Measurements from ENCODE around the gene FAM47B.

Gene FAM47B

DNA sequence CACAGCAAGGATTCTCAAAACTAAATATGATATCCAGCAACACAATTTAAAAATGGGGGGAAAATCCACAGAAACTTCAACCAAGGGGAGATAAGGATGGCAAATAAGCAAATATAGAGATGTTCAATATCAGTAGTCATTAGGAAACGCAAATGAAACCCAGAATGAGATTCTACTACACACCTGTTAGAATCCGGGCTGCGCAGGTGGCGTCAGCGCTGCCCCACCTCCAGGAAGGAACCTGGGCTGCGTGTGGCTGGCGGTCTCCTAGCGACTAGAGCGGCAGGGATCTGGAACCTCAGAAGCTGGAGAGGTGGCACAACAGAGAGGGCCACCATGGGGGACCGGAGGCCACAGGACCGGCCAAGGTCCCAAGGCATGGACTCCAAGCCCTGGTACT lies at the start of gene FAM47B:
Gene FAM47B, plus strand, starts transcription at position 301 of the 400 bp plus-strand sequence. Its CDS starts 36 bp downstream, at position 337.
- DNase-seq = no peak

DNA sequence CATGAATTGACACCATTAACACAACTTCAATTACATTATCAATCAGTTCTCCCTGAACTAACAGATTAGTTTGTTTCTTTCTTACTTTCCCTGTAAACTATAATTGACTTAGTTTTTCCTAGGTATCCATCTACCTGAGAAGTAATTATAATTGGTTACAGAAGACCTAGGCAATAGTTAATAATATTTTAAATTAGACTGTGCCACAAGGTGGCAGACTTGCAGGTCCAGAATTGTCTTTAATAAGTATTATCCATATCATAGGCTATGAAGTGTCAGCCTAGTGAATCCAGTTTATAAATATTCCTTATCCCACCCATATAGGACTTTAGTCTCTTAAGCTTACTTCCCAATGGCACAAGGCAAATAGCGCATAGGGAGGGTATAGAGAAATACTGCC lies 48.9 kb upstream of the FAM47B start:
- DNase-seq = no peak

DNA sequence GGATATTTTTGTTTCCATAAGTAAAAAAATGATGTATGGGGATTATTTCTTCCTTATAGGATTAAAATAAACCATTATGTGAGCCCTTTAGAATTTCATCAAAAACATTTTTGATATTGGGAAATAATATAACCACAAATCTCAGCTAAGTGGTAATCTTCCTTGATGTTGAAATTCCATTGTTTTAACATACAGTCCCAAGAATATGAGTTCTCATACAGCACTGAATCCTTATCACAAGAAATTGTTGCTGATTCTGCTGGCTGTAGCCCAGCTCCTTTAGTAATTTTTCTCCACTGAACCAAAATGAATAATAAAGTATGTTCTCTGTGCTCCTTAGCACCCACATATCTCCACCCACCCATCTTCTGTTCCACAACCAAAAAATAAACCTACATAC lies 41.9 kb upstream of the FAM47B start:
- DNase-seq = no peak

DNA sequence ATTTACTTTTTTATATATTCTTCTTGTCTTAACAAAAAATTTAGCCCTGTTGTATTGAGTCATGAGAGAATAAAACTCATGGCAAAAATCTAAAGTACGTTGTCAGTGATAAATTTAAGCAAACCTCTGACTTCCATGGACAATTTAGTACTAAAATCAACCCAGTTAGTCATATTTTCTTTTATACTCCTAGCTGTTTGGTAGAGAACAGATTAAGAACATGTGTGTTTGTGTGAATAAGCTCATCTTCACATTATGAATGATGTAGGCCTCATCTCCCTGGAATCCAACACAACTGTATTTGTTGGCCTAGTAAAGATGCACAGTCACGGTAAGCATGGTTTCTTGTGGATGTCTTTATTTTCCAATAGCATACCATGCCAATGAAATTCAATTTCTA lies 40.8 kb upstream of the FAM47B start:
- DNase-seq = no peak

DNA sequence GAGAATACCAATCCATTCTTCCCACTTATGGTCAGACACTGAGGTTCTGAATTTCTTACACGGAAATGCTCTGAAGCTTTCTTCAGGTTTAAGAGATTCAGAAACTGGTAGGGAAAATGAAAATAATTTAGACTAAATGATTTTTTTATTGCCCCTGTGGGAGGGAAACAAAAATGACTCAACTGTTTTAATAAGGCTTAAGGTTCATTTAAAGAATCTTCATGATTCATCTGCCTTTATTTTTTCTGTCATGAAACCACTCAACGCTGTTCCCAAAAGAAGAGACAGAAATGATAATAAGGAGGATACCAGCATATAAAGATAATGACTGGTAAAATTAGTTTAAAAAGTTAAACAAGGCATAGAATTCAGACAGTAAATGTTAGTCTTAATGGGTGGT lies 39.3 kb upstream of the FAM47B start:
- no peak for DNase-seq

DNA sequence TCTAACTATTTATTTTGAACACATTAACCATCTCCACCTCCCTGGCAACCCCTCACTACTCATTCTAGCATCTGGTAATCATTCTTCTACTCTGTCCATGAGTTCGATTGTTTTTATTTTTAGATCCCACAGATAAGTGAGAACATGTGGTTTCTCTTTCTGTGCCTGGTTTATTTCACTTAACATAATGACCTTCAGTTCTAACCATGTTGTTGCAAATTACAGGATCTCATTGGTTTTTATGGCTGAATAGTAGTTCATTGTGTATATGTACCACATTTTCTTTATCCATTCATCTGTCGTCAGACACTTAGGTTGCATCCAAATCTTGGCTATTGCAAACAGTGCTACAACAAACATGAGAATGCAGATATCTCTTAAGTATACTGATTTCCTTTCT lies 33.4 kb upstream of the FAM47B start:
- DNase-seq = no peak

DNA sequence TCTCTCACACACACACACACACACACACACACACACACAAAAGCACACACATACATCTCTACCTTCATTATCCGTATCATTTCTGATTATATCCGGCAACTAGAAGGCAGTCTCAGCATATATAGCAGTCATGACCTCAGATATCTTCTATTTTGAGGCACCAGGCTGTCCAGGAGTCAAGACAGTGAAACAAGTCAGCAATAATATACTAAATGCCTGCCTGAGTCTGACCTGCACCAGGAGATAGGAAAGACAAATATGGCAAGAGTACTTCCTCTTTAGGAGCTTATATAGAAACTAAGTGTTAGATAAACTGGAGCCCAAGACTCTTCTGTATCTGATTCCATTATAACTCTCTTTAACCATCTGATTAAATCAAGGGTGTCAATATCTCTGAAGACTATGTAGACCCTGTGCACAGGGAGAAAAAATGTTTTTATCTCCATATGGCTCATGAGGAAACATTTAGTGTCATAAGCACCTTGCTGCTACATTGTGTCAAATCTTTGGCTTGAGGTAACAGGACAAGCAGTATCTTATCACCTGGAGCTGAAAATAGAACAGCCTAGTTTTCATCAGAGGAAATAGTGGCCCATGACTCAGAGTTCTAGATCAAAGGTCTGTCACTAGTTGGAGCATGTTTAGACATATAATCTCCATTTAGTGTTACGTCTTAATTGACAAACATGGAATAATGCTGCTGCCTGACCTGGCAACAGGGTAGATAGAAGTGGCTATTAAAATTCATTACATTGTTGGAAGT lies 27.0 kb upstream of the FAM47B start:
- no peak for DNase-seq

DNA sequence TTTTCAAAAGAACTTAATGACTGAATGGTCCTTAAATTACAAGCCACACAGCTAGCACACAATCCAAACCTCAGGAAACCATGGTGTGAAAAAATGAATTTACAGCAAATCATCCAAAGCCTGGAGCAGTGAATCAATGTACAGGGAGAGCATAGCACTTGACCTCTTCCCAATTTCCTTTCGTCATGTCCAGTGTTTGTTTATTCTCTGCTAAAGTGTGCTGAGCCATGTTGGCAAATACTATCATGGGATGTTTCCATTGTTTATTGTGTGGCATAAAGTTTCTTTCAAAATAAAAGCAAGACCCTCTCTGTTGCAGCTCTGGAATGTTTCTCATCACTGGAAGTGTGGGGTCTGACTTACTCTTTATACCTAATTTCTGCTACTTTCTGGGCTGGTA lies 25.4 kb upstream of the FAM47B start:
- no peak for DNase-seq

DNA sequence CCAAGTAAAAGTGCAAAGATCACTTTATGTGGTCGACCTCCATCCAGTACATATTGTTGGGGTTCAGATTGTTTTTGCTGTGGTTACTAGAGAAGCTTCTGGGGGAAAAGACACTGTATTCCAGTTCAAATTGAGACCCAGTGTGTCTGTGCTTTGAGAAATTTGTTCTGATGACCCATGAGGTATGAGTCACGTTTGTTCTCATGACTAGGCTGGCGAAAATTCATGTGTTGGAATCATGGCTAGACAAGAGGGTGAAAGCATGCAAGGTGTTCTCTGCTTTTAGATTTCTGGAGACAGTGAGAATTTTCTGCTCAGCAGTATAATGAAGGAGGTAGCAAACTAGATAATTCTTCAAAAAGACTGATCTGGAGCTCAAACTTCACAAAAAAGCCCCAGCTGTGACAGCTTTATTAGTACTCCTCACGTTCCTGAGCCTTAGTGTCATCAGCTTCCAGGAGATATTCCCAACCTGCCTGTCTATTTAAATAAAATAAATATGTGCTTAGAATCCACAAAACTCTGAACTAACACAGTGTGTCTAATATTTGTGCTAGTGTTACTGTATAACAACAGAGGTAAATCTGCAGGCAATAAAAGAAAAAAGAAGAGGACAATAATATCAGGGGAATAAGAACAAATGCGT lies 24.4 kb upstream of the FAM47B start:
- DNase-seq = no peak

DNA sequence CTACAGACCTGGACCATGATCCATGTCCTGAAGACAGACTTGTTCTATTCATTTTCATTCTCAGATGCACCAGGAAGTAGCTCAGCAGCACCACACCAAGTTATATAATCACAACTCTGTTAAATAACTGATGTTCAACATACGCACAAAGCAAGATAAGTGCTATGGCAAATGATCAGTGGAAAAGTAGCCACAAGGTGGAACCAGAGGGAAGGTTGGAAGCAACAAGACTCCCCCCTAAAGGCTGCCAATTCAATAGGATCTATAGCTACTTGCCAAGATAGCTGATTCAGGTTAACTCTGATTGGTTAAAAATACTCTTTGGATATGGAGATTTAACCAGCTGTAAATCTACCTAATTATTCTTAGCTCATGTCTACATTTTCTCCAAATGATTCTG lies 23.7 kb upstream of the FAM47B start:
- DNase-seq = no peak

DNA sequence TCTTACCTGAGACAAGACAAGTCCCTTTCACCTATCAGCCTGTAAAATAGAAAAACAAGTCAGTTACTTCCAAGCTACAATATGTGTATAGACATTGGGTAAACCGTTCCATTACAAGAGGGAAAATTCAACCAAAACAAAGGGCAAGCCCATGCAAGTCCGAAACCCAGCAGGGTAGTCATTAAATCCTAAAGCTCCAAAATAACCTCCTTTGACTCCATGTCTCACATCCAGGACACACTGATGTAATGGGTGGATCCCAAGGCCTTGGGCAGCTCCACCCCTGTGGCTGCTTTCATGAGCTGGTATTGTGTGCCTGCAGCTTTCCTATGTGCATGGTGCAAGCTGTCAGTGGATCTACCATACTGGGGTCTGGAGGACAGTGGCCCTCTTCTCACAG lies 14.7 kb upstream of the FAM47B start:
- DNase-seq = no peak

DNA sequence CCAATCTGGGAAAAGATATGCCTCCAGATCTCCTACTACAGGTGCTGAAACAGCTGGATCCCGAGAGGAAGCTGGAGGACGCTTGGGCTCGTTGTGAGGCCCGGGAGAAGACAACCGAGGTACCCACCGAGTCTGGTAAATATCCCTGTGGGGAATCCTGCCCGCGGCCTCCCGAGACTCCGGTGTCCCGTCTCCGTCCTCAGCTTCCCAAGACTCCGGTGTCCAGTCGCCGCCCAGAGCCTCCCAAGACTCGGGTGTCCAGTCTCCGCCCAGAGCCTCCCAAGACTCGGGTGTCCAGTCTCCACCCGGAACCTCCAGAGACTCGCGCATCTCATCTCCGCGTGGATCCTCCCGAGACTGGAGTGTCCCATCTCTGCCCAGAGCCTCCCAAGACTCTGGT lies 639 bp downstream of the FAM47B start:
- DNase-seq = no peak

DNA sequence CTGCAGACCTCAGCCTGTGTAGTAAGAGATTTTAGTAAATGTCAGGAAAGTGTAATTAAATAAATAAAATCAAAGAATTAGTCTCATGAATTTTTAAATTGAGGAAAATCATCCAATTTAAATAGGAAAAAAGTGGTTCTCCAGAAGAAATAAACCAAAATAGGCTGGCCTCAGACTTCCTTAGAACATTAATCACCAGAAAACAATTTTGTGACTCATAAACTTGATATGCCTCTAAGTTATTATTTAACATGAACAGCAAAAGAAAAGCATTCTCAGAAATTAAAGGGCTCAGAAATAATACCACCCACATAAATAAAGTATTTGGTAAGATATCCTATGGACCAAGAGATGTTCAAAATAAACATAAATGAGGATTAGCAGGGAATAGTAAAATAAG lies 14.3 kb downstream of the FAM47B start:
- no peak for DNase-seq

DNA sequence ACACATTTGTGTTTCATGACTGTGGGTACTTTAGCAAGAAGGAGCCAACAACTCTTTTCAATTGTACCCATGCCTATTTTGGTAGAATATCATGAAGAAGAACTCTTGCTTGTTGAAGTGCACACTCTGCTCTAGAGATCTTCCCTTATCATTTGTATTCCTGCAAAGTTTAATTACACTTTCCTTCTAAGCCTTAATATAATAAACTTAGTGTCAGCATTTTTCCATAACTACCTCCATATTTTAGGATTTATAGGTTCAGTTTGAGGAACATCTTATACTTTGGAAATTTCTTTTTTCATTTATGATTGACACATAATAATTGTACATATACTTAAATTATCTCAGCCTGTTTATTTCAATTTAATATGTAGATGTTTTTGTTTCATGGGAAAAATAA lies 19.1 kb downstream of the FAM47B start:
- DNase-seq = no peak

DNA sequence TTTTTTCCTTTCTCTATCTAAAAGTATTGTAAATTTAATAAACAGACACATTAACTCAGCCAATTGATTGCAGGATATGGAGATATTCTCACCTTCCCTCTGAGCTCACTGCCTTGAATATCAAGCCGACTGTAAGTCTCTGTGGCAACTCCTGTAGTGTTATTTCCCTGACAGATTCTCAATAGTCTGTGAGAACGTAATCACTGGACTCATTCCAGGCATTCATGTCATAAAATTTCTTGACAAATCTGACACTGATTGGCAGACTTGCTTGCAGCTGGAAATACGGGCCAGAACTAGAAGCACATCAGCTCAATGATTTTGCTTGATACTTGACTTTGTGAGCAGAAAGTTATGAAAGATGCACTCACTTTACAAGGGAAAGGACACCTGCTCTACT lies 29.6 kb downstream of the FAM47B start:
- no peak for DNase-seq

DNA sequence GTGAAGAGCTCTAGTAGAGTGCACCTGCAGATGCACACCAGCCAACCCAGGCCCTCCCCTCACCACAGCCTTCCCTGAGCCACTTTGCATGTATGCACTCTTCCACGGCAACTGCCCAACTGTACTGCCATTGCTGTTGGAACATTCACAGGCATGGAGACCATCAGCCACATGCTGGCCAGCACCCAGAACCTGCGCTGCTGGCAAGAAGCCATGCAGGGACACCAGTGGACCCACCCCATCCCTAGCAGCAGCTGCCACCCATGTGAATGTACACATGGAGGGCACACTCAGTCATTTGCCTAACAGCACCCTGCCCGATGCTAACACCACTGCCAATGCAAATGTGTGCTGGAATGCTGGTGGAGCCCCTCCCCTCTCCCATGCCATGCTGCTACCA lies 35.6 kb downstream of the FAM47B start:
- no peak for DNase-seq

DNA sequence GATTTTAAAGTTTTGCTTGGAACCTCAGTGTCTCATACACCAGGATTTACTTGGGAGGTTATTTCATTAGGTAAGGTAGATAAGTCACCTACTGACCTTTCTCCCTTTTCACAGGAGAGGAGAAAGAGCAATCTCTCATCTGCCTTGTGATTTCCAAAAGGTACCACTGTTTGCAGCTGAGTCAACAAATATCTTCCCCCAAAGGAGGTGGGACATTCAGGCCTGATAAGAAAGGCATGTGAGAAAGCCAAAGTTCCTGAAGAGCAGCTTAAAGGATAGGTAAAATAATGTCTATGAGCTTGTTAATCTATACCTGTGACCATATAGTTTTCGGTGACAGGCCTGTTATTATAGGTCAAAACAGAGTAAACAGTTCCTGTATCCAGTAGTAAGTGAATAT lies 45.0 kb downstream of the FAM47B start:
- DNase-seq = no peak

Measured in NK-92 treated with Interleukin-12 subunit alpha and Interleukin-12 subunit beta, amount 100 ng/mL, for 24 hours (cell line).